Thyroid gland (tissue), 4 donors: Measurements from ENCODE around the gene PHF14.

Source experiments
- CTCF ChIP-seq, 6 experiments: fragments of 200-600 bp in 3 of 6; fragments of 450-650 bp in 3 of 6; sonication (generic) in 3 of 6; IDR thresholded peaks; one replicate each; pipeline ENCODE4 v1.5.1; 2016 to 2019; ENCODE audit warnings: antibody characterized with exemption in 6 of 6, mild to moderate bottlenecking in 2 of 6, inconsistent platforms in 1 of 6, moderate library complexity in 1 of 6
- POLR2A ChIP-seq, 2 donors: fragments of 450-650 bp; IDR thresholded peaks; one replicate each; pipeline ENCODE4 v1.6.1; 2017; ENCODE audit warnings: antibody characterized with exemption in 2 of 2, mild to moderate bottlenecking in 2 of 2, moderate library complexity in 1 of 2

GRCh38 chr7:11175887-11176286 is 202.2 kb downstream of the PHF14 start:
- no peak for TF ChIP-seq POLR2A (IDR thresholded peaks at IDR 0.05)
- TF ChIP-seq CTCF (IDR thresholded peaks at IDR 0.05) = no peak
